Mononuclear cell (primary cell): ENCODE data around the gene LRRC15. TPM values are rescaled to one million over a fixed set of nuclear protein-coding genes. Genes with fewer than 3 reads are reported as not detected.

Experiments
- total RNA-seq: library from RNA; depleted of rRNA; stranded (reverse); fragments of >200 nt; gene quantifications from one replicate; pipeline ENCODE4 v1.2.3, GENCODE V29; 2012

The LRRC15 gene
- total RNA-seq, 1 donor, result 0.10 TPM

Other genes with a start within 250 kb of the LRRC15 start
- gene HES1, start 233.6 kb downstream of the LRRC15 start, total RNA-seq, result 22.9 TPM
- not detected for gene CPN2, start 18.4 kb downstream of the LRRC15 start, total RNA-seq
- gene GP5, start 29.5 kb upstream of the LRRC15 start, total RNA-seq, result 3.8 TPM
- 179 TPM for gene ATP13A3, start 117.3 kb upstream of the LRRC15 start, total RNA-seq